ENCODE data around the gene ZSCAN5A. TPM values are rescaled to one million over a fixed set of nuclear protein-coding genes. Genes with fewer than 3 reads are reported as not detected.

Gene ZSCAN5A
- total and polyA plus RNA-seq, 2 of the 13 experiments (the other 11 are each of a cell fraction or from before 2014, with no cell fraction given), result 9.5 to 17.8 TPM

- WGBS (ENCODE audit: low lambda C conversion rate), result 91% methylated on average over 4 of the region's 4 CpGs
- CTCF ChIA-PET (ENCODE audit: low intra/inter-chr PET ratio, low total read pairs), result no interaction called here
Observed at GRCh38 chr19:56294549-56294948, 20.1 kb downstream of the ZSCAN5A start.

More at GRCh38 chr19:56294549-56294948, 20.1 kb downstream of the ZSCAN5A start:
- no peak for TF ChIP-seq NFKBIZ (CRISPR knock-in tag; IDR thresholded peaks at IDR 0.05)
- peak; percentile 56 for TF ChIP-seq ZBTB40 (IDR thresholded peaks at IDR 0.05)
- TF ChIP-seq ZBTB40 (CRISPR knock-in tag; IDR thresholded peaks at IDR 0.05), result peak; percentile 97
- peak; percentile 31; the same call in 1 of the 2 replicates for TF ChIP-seq MAFF (IDR thresholded peaks at IDR 0.05; ENCODE audit: low read depth, low read length)
- no peak for TF ChIP-seq CREBL2 (CRISPR knock-in tag; IDR thresholded peaks at IDR 0.05; ENCODE audit: borderline replicate concordance)
- no peak for TF ChIP-seq NR2F6 (IDR thresholded peaks at IDR 0.05)
- TF ChIP-seq NR2F6 (CRISPR knock-in tag; IDR thresholded peaks at IDR 0.05), result no peak
- TF ChIP-seq MAFK (conservative IDR thresholded peaks at IDR 0.05 in 1 of 2, IDR thresholded peaks at IDR 0.05 in 1 of 2; ENCODE audit: low read length in 2 of 2), result peak; percentile 31 to 46; a peak in 3 of 4 replicates
- no peak for TF ChIP-seq DMTF1 (CRISPR knock-in tag; IDR thresholded peaks at IDR 0.05)
- H3K4me2 ChIP-seq (ENCODE audit: low read depth, low read length), result no peak overlapping the region
- peaks cover 9 to 17% of the 10 kb centered on the region in 2 experiments; a peak in 3 of 5 replicates for H3K36me3 ChIP-seq (replicated peaks in 1 of 2; ENCODE audit: control insufficient read depth in 1 of 2, insufficient read depth in 2 of 2, low read length in 2 of 2)
- intact Hi-C loops (cut with micrococcal nuclease; ENCODE audit: unreplicated experiment), result no loop called here
- ATAC-seq (no peak), DNase-seq (ENCODE audit: low spot score) (no peak), FAIRE-seq (no peak)
- no peaks in the 10 kb centered on the region for H3K4me1 ChIP-seq (ENCODE audit: insufficient read depth, low read length)
- no TSS peak for BruUV-seq (replicated peaks)
- no peak overlapping the region for H3K27ac ChIP-seq (ENCODE audit: extremely low read length, insufficient read depth, low read length)
- H3K9ac ChIP-seq (ENCODE audit: insufficient read depth, low read depth, low read length), result no peak overlapping the region
- no peak overlapping the region for H3K4me3 ChIP-seq (replicated peaks in 1 of 3; ENCODE audit: insufficient read depth in 1 of 3, low read depth in 2 of 3, low read length in 3 of 3)
- in situ Hi-C loops (cut with HindIII; ENCODE audit: extremely low pct_ligation_motif_present, low pct_unique_long_range_greater_than_20kb), result no loop called here
- H3K27me3 ChIP-seq (ENCODE audit: control insufficient read depth in 1 of 2, insufficient read depth in 2 of 2, low read length in 2 of 2), result no peaks in the 10 kb centered on the region
- POLR2A ChIA-PET, result no interaction called here
- H3K9me3 ChIP-seq (ENCODE audit: low read length), result no peaks in the 10 kb centered on the region
- no peaks in the 10 kb centered on the region for H4K20me1 ChIP-seq (ENCODE audit: insufficient read depth, low read length)
- H2AFZ ChIP-seq (ENCODE audit: low read length), result no peak overlapping the region
- H3K79me2 ChIP-seq (ENCODE audit: insufficient read depth, low read length), result no peaks in the 10 kb centered on the region

Data from HepG2 (cell line).